RWPE1 (cell line): ENCODE data around the gene H6PD.

Experiments used
- CTCF ChIA-PET: fragments of 350-600 bp; sonication (Branson Sonifier 250); formaldehyde crosslinking; extraction: SDS; loops from one replicate; lab custom pipeline; 2021; lab: Yijun Ruan, JAX
- POLR2A ChIA-PET: fragments of 400-600 bp; formaldehyde crosslinking; extraction: SDS; loops from one replicate; lab custom pipeline; 2020; ENCODE audit warnings: antibody characterized with exemption; ENCODE audit not compliant: low non-redundant PET; lab: Yijun Ruan, JAX
- DNase-seq: peaks from one replicate; pipeline ENCODE4 v3.0.0; 2012; ENCODE audit warnings: low spot score
- H3K27ac ChIP-seq: fragments of 450-650 bp; 2 replicates; pipeline ENCODE4 v1.5.1; 2017
- CTCF ChIP-seq: fragments of 450-650 bp; conservative IDR thresholded peaks from 2 replicates; pipeline ENCODE4 v1.5.1; 2017; ENCODE audit warnings: low read depth, mild to moderate bottlenecking

Gene H6PD

GRCh38 chr1:9250411-9251381 is 16.1 kb downstream of the H6PD start:
- no peak for DNase-seq

GRCh38 chr1:9251501-9251900 is 16.9 kb downstream of the H6PD start:
- H3K27ac ChIP-seq = no peak overlapping the region
- TF ChIP-seq CTCF = no peak
- DNase-seq = no peak
- POLR2A ChIA-PET = no interaction called here
- CTCF ChIA-PET = interaction anchor here (1.9 kb wide), 1 partner anchor 15 kb away, joined by 5 read pairs; no protein-coding TSS in a partner anchor

More at GRCh38 chr1:9250411-9251381, 16.1 kb downstream of the H6PD start:
- no peak overlapping the region for H3K27ac ChIP-seq
- ChIA-PET POLR2A (no interaction called here), CTCF (interaction anchor here (0.7 kb wide), 1 partner anchor 13 kb away, joined by 4 read pairs; no protein-coding TSS in a partner anchor)
- no peak for TF ChIP-seq CTCF

- CTCF ChIA-PET = interaction anchor here (1.9 kb wide), 1 partner anchor 14 kb away, joined by 5 read pairs; no protein-coding TSS in a partner anchor
- no peak for DNase-seq
- POLR2A ChIA-PET = no interaction called here
- no peak overlapping the region for H3K27ac ChIP-seq
- TF ChIP-seq CTCF = no peak
Observed at GRCh38 chr1:9253004-9253403, 18.4 kb downstream of the H6PD start.

- no peak overlapping the region for H3K27ac ChIP-seq
- no peak for TF ChIP-seq CTCF
- ChIA-PET POLR2A (no interaction called here), CTCF (no interaction called here)
- DNase-seq = no peak
Observed at GRCh38 chr1:9253453-9254105, 19.0 kb downstream of the H6PD start.

- ChIA-PET POLR2A (no interaction called here), CTCF (interaction anchor here (0.6 to 1.4 kb wide), 2 partner anchors 10 to 34 kb away, joined by 4 to 7 read pairs; no protein-coding TSS in a partner anchor)
- no peak overlapping the region for H3K27ac ChIP-seq
- TF ChIP-seq CTCF = no peak
- no peak for DNase-seq
Observed at GRCh38 chr1:9256332-9256731, 21.8 kb downstream of the H6PD start.

GRCh38 chr1:9257851-9258250 is 23.3 kb downstream of the H6PD start:
- DNase-seq = no peak
- ChIA-PET POLR2A (no interaction called here), CTCF (no interaction called here)
- TF ChIP-seq CTCF = no peak
- no peak overlapping the region for H3K27ac ChIP-seq
